ENCODE measurements around the gene SAMD13.
A peak's percentile ranks its signal among the peaks of the same experiment; 100 is the strongest.
"Not testable (repeated sequence)": the region's sequence is repeated elsewhere in the genome, so short reads cannot be mapped to it uniquely, and the experiment has no call there.

The SAMD13 gene

GRCh38 chr1:84283381-84283780 lies 18.1 kb upstream of the SAMD13 start:
- Histone ChIP-seq H3K9me3 (ENCODE audit: control insufficient read depth in 2 of 2, low read length in 2 of 2) (peaks cover 0 to 5% of the 10 kb centered on the region in 2 donors), H3K36me3 (ENCODE audit: control insufficient read depth in 2 of 2, insufficient read depth in 2 of 2, low read length in 2 of 2) (no peaks in the 10 kb centered on the region), H3K4me1 (ENCODE audit: control insufficient read depth, insufficient read depth, low read length) (no peaks in the 10 kb centered on the region), H3K9ac (ENCODE audit: low read length in 2 of 2) (no peak overlapping the region), H3K27me3 (ENCODE audit: control insufficient read depth in 1 of 2, insufficient read depth in 2 of 2, low read length in 2 of 2) (no peaks in the 10 kb centered on the region), H3K4me3 (ENCODE audit: low read length in 2 of 2) (no peak overlapping the region), H3K27ac (ENCODE audit: low read length) (no peak overlapping the region)

DNA sequence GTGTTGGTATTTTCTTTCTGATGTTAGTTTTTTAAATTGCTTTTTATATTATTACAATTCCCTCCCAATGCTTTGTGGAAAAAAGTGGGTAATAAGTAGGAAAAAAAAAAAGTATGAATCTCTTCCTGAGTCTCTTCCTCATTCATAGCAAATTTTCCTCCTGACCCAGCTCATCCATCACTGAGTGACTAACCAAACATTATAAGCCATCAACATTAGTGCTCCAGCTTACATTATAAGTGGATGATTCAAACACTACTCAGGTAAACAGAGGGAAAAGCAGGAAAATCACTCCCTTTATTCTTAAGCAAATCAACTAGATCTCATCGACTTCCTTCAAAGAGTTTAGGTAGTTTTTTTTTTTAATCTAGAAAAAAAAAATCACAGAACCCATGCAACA lies 15.4 kb upstream of the SAMD13 start:
- H3K27ac ChIP-seq (ENCODE audit: low read length): no peak overlapping the region
- no peak overlapping the region for H3K4me3 ChIP-seq (ENCODE audit: low read length in 2 of 2)
- no peaks in the 10 kb centered on the region for H3K27me3 ChIP-seq (ENCODE audit: control insufficient read depth in 1 of 2, insufficient read depth in 2 of 2, low read length in 2 of 2)
- H3K36me3 ChIP-seq (ENCODE audit: control insufficient read depth in 2 of 2, insufficient read depth in 2 of 2, low read length in 2 of 2): no peaks in the 10 kb centered on the region
- H3K4me1 ChIP-seq (ENCODE audit: control insufficient read depth, insufficient read depth, low read length): no peaks in the 10 kb centered on the region
- no peak overlapping the region for H3K9ac ChIP-seq (ENCODE audit: low read length in 2 of 2)
- peaks cover 4 to 5% of the 10 kb centered on the region in 2 donors for H3K9me3 ChIP-seq (ENCODE audit: control insufficient read depth in 2 of 2, low read length in 2 of 2)

DNA sequence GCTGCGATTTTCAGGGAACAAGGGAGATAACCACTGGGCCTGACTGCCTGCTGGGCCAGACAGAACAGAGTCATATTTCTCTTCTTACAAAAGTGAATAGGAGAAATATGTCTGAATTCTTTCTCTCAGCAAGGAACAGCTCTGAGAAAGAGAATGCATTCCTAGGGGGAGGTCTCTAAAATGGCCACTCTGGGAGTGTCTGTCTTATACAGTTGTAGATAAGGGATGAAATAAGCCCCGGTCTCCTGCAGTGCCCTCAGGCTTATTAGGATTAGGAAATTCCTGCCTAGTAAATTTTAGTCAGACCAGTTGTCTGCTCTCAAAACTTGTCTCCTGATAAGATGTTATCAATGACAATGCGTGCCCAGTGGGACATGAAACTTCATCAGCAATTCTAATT lies 14.1 kb upstream of the SAMD13 start:
- not testable (repeated sequence) for H3K4me1 ChIP-seq (ENCODE audit: control insufficient read depth, insufficient read depth, low read length); H3K36me3 ChIP-seq (ENCODE audit: control insufficient read depth in 2 of 2, insufficient read depth in 2 of 2, low read length in 2 of 2); H3K9ac ChIP-seq (ENCODE audit: low read length in 2 of 2); H3K27me3 ChIP-seq (ENCODE audit: control insufficient read depth in 1 of 2, insufficient read depth in 2 of 2, low read length in 2 of 2); H3K9me3 ChIP-seq (ENCODE audit: control insufficient read depth in 2 of 2, low read length in 2 of 2); H3K27ac ChIP-seq (ENCODE audit: low read length); H3K4me3 ChIP-seq (ENCODE audit: low read length in 2 of 2)

- no peaks in the 10 kb centered on the region for H3K4me1 ChIP-seq (ENCODE audit: control insufficient read depth, insufficient read depth, low read length)
- no peak overlapping the region for H3K4me3 ChIP-seq (ENCODE audit: low read length in 2 of 2)
- H3K9me3 ChIP-seq (ENCODE audit: control insufficient read depth in 2 of 2, low read length in 2 of 2): peaks cover 4 to 5% of the 10 kb centered on the region in 2 donors
- H3K9ac ChIP-seq (ENCODE audit: low read length in 2 of 2): no peak overlapping the region
- no peak overlapping the region for H3K27ac ChIP-seq (ENCODE audit: low read length)
- H3K27me3 ChIP-seq (ENCODE audit: control insufficient read depth in 1 of 2, insufficient read depth in 2 of 2, low read length in 2 of 2): no peaks in the 10 kb centered on the region
- H3K36me3 ChIP-seq (ENCODE audit: control insufficient read depth in 2 of 2, insufficient read depth in 2 of 2, low read length in 2 of 2): no peaks in the 10 kb centered on the region
Measured at GRCh38 chr1:84289169-84289785, 12.2 kb upstream of the SAMD13 start.

GRCh38 chr1:84291882-84292655 lies 9.4 kb upstream of the SAMD13 start:
- Histone ChIP-seq H3K36me3 (ENCODE audit: control insufficient read depth in 2 of 2, insufficient read depth in 2 of 2, low read length in 2 of 2) (no peaks in the 10 kb centered on the region), H3K27ac (ENCODE audit: low read length) (no peak overlapping the region), H3K27me3 (ENCODE audit: control insufficient read depth in 1 of 2, insufficient read depth in 2 of 2, low read length in 2 of 2) (no peaks in the 10 kb centered on the region), H3K4me1 (ENCODE audit: control insufficient read depth, insufficient read depth, low read length) (no peaks in the 10 kb centered on the region), H3K9ac (ENCODE audit: low read length in 2 of 2) (no peak overlapping the region), H3K4me3 (ENCODE audit: low read length in 2 of 2) (no peak overlapping the region), H3K9me3 (ENCODE audit: control insufficient read depth in 2 of 2, low read length in 2 of 2) (peaks cover 4 to 5% of the 10 kb centered on the region in 2 donors)

- Histone ChIP-seq H3K27me3 (ENCODE audit: control insufficient read depth in 1 of 2, insufficient read depth in 2 of 2, low read length in 2 of 2) (no peaks in the 10 kb centered on the region), H3K36me3 (ENCODE audit: control insufficient read depth in 2 of 2, insufficient read depth in 2 of 2, low read length in 2 of 2) (no peaks in the 10 kb centered on the region), H3K9me3 (ENCODE audit: control insufficient read depth in 2 of 2, low read length in 2 of 2) (peaks cover 0 to under 1% of the 10 kb centered on the region in 2 donors), H3K4me3 (ENCODE audit: low read length in 2 of 2) (no peak overlapping the region), H3K4me1 (ENCODE audit: control insufficient read depth, insufficient read depth, low read length) (no peaks in the 10 kb centered on the region), H3K9ac (ENCODE audit: low read length in 2 of 2) (no peak overlapping the region), H3K27ac (ENCODE audit: low read length) (no peak overlapping the region)
Measured at GRCh38 chr1:84293766-84294165, 7.7 kb upstream of the SAMD13 start.

GRCh38 chr1:84294751-84295150 lies 6.8 kb upstream of the SAMD13 start:
- Histone ChIP-seq H3K9ac (ENCODE audit: low read length in 2 of 2) (no peak overlapping the region), H3K27ac (ENCODE audit: low read length) (no peak overlapping the region)

GRCh38 chr1:84297546-84298244 lies 3.8 kb upstream of the SAMD13 start:
- Histone ChIP-seq H3K27ac (ENCODE audit: low read length) (peak overlapping the region; percentile 72), H3K4me1 (ENCODE audit: control insufficient read depth, insufficient read depth, low read length) (peaks cover 14% of the 10 kb centered on the region), H3K36me3 (ENCODE audit: control insufficient read depth in 2 of 2, insufficient read depth in 2 of 2, low read length in 2 of 2) (no peaks in the 10 kb centered on the region), H3K9me3 (ENCODE audit: control insufficient read depth in 2 of 2, low read length in 2 of 2) (no peaks in the 10 kb centered on the region), H3K4me3 (ENCODE audit: low read length in 2 of 2) (peak overlapping the region; percentile 86 to 90), H3K27me3 (ENCODE audit: control insufficient read depth in 1 of 2, insufficient read depth in 2 of 2, low read length in 2 of 2) (no peaks in the 10 kb centered on the region), H3K9ac (ENCODE audit: low read length in 2 of 2) (peak overlapping the region in 1 of 2 donors; percentile 37)

More at GRCh38 chr1:84294751-84295150, 6.8 kb upstream of the SAMD13 start:
- Histone ChIP-seq H3K27me3 (ENCODE audit: control insufficient read depth in 1 of 2, insufficient read depth in 2 of 2, low read length in 2 of 2) (no peaks in the 10 kb centered on the region), H3K9me3 (ENCODE audit: control insufficient read depth in 2 of 2, low read length in 2 of 2) (no peaks in the 10 kb centered on the region), H3K4me3 (ENCODE audit: low read length in 2 of 2) (no peak overlapping the region), H3K36me3 (ENCODE audit: control insufficient read depth in 2 of 2, insufficient read depth in 2 of 2, low read length in 2 of 2) (no peaks in the 10 kb centered on the region), H3K4me1 (ENCODE audit: control insufficient read depth, insufficient read depth, low read length) (peaks cover 2% of the 10 kb centered on the region)

DNA sequence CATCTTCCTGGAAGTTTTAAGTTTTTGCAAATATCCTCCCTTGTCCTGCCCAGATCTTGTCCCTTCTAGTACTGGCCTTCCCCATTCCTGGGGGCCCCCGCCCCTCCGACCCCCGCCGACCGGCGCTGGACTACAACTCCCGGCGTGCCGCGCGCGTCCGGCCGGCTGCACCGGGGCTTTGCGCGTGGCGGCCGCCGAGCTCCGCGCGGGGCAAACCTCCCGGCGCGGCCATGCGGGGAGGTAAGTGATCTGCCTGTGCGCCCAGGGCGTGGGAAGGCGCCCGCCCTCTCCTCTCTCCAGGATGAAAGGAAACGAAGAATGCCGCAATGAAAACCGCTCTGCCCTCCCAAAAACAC lies 3.2 kb upstream of the SAMD13 start:
- H3K9me3 ChIP-seq (ENCODE audit: control insufficient read depth in 2 of 2, low read length in 2 of 2): no peaks in the 10 kb centered on the region
- H3K27me3 ChIP-seq (ENCODE audit: control insufficient read depth in 1 of 2, insufficient read depth in 2 of 2, low read length in 2 of 2): no peaks in the 10 kb centered on the region
- peak overlapping the region; percentile 76 to 82 for H3K9ac ChIP-seq (ENCODE audit: low read length in 2 of 2)
- peak overlapping the region; percentile 72 for H3K27ac ChIP-seq (ENCODE audit: low read length)
- peak overlapping the region; percentile 86 to 90 for H3K4me3 ChIP-seq (ENCODE audit: low read length in 2 of 2)
- peaks cover 14% of the 10 kb centered on the region for H3K4me1 ChIP-seq (ENCODE audit: control insufficient read depth, insufficient read depth, low read length)
- no peaks in the 10 kb centered on the region for H3K36me3 ChIP-seq (ENCODE audit: control insufficient read depth in 2 of 2, insufficient read depth in 2 of 2, low read length in 2 of 2)

DNA sequence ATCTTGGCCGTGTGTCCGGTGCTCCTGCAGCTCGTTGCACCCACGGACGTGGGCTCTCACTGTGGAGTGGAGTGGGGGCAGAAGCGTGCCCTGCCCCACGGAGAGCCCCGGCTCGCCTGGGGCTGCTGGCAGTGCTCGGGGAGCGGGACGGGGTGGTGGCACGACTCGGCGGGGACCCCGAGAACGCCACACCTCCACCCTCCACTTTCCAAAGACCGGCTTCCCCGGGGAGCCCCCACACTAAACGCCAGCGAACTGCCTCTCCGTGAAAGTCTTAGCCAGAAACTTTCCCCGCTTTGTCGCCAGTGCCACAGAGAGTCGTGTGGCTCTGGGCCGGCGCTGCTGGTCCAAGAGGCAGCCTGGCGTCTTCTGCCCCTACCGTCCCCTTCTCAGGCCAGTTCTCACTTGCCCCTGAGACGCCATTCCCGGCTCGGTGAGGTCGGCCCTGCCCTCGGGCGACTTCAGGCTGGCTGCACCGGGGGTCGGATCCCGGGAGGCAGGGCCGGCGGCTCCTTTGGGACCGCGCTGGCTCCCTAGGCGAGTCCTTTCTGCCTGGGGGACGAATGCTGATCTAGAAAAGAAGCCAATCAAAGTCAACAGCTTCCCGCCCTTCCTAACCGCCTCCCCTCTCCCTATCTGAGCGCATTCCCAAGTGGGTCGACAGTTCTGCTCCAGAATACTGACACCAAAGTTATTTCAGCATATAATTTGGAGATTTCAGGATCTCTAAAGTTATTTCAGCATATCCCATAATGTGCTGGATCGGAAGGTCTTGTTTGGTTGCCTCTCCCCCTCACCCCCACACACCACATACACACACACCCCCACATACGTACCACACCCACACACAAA lies 2.6 kb upstream of the SAMD13 start:
- H3K9ac ChIP-seq (ENCODE audit: low read length in 2 of 2): peak overlapping the region; percentile 76 to 82
- H3K4me3 ChIP-seq (ENCODE audit: low read length in 2 of 2): peak overlapping the region; percentile 86 to 90
- peak overlapping the region; percentile 72 for H3K27ac ChIP-seq (ENCODE audit: low read length)
- no peaks in the 10 kb centered on the region for H3K36me3 ChIP-seq (ENCODE audit: control insufficient read depth in 2 of 2, insufficient read depth in 2 of 2, low read length in 2 of 2)
- H3K4me1 ChIP-seq (ENCODE audit: control insufficient read depth, insufficient read depth, low read length): peaks cover 14% of the 10 kb centered on the region
- H3K27me3 ChIP-seq (ENCODE audit: control insufficient read depth in 1 of 2, insufficient read depth in 2 of 2, low read length in 2 of 2): no peaks in the 10 kb centered on the region
- H3K9me3 ChIP-seq (ENCODE audit: control insufficient read depth in 2 of 2, low read length in 2 of 2): no peaks in the 10 kb centered on the region

Data from stomach smooth muscle (tissue), 2 donors.